ENCODE results near the gene SLC6A11. TPM values are rescaled to one million over a fixed set of nuclear protein-coding genes. Genes with fewer than 3 reads are reported as not detected.

SLC6A11 gene
- total and polyA plus RNA-seq, 2 donors (not counting 1 experiment from before 2014, with no cell fraction given) = not detected

- Mint-ChIP-seq H3K9me3 (ENCODE audit: insufficient read depth) (no peaks in the 10 kb centered on the region), H3K27me3 (peaks cover 40% of the 10 kb centered on the region), H3K4me1 (no peaks in the 10 kb centered on the region), H3K27ac (no peak overlapping the region), H3K4me3 (no peak overlapping the region)
- no peaks in the 10 kb centered on the region for H3K9me3 ChIP-seq (ENCODE audit: control extremely low read depth in 1 of 3, control insufficient read depth in 2 of 3, insufficient read depth in 1 of 3, low read length in 2 of 3)
- no peaks in the 10 kb centered on the region for H4K20me1 ChIP-seq (ENCODE audit: control insufficient read depth, insufficient read depth, low read length, poor library complexity, severe bottlenecking)
- H3K9ac ChIP-seq (ENCODE audit: low read length) = no peak overlapping the region
- H3K79me2 ChIP-seq (ENCODE audit: control insufficient read depth, insufficient read depth, low read length) = no peaks in the 10 kb centered on the region
- H3K4me2 ChIP-seq (replicated peaks; ENCODE audit: low read depth, low read length, poor library complexity, severe bottlenecking) = no peak overlapping the region
- no peak overlapping the region for H3K4me3 ChIP-seq (ENCODE audit: control extremely low read depth in 1 of 5, extremely low read depth in 1 of 5, insufficient read depth in 1 of 5, low read depth in 2 of 5, low read length in 4 of 5)
- CTCF ChIA-PET = no interaction called here
- H2AFZ ChIP-seq (ENCODE audit: insufficient read depth, low read depth, low read length, poor library complexity, severe bottlenecking) = no peak overlapping the region
- TF ChIP-seq CTCF (IDR thresholded peaks at IDR 0.05) (no peak), EZH2 (IDR thresholded peaks at IDR 0.05; ENCODE audit: borderline replicate concordance, insufficient read depth, low read depth, low read length, poor library complexity, severe bottlenecking) (no peak)
- POLR2A ChIA-PET = no interaction called here
- H3K36me3 ChIP-seq (replicated peaks in 1 of 2; ENCODE audit: control extremely low read depth in 1 of 2, control insufficient read depth in 1 of 2, extremely low read depth in 1 of 2, insufficient read depth in 2 of 2, low read length in 1 of 2) = no peaks in the 10 kb centered on the region
- ATAC-seq (ENCODE audit: low read depth) (no peak), DNase-seq (no peak)
- intact Hi-C loops (cut with micrococcal nuclease) = no loop called here
- no peaks in the 10 kb centered on the region for H3K27me3 ChIP-seq (replicated peaks in 1 of 4; ENCODE audit: control extremely low read depth in 1 of 4, control insufficient read depth in 3 of 4, insufficient read depth in 4 of 4, low read length in 3 of 4)
- H3K4me1 ChIP-seq (ENCODE audit: control insufficient read depth in 2 of 2, insufficient read depth in 2 of 2, low read length in 2 of 2) = no peaks in the 10 kb centered on the region
- no peak overlapping the region for H3K27ac ChIP-seq (ENCODE audit: low read length in 2 of 2)
- WGBS (ENCODE audit: insufficient coverage) = no CpG with 5 or more reads among the region's 2 CpGs
These were observed 41.2 kb downstream of the SLC6A11 start for GRCh38 chr3:10857235-10857634.

GRCh38 chr3:10858091-10858490 lies 42.1 kb downstream of the SLC6A11 start:
- no CpG with 5 or more reads among the region's 3 CpGs for WGBS (ENCODE audit: insufficient coverage)
- TF ChIP-seq CTCF (IDR thresholded peaks at IDR 0.05) (no peak), EZH2 (IDR thresholded peaks at IDR 0.05; ENCODE audit: borderline replicate concordance, insufficient read depth, low read depth, low read length, poor library complexity, severe bottlenecking) (no peak)
- Histone ChIP-seq H3K4me2 (replicated peaks; ENCODE audit: low read depth, low read length, poor library complexity, severe bottlenecking) (no peak overlapping the region), H3K9me3 (ENCODE audit: control extremely low read depth in 1 of 3, control insufficient read depth in 2 of 3, insufficient read depth in 1 of 3, low read length in 2 of 3) (no peaks in the 10 kb centered on the region), H4K20me1 (ENCODE audit: control insufficient read depth, insufficient read depth, low read length, poor library complexity, severe bottlenecking) (no peaks in the 10 kb centered on the region), H3K36me3 (replicated peaks in 1 of 2; ENCODE audit: control extremely low read depth in 1 of 2, control insufficient read depth in 1 of 2, extremely low read depth in 1 of 2, insufficient read depth in 2 of 2, low read length in 1 of 2) (no peaks in the 10 kb centered on the region), H3K27ac (ENCODE audit: low read length in 2 of 2) (no peak overlapping the region), H3K27me3 (replicated peaks in 1 of 4; ENCODE audit: control extremely low read depth in 1 of 4, control insufficient read depth in 3 of 4, insufficient read depth in 4 of 4, low read length in 3 of 4) (no peaks in the 10 kb centered on the region), H3K4me1 (ENCODE audit: control insufficient read depth in 2 of 2, insufficient read depth in 2 of 2, low read length in 2 of 2) (no peaks in the 10 kb centered on the region), H3K9ac (ENCODE audit: low read length) (no peak overlapping the region), H3K79me2 (ENCODE audit: control insufficient read depth, insufficient read depth, low read length) (no peaks in the 10 kb centered on the region), H2AFZ (ENCODE audit: insufficient read depth, low read depth, low read length, poor library complexity, severe bottlenecking) (no peak overlapping the region), H3K4me3 (ENCODE audit: control extremely low read depth in 1 of 5, extremely low read depth in 1 of 5, insufficient read depth in 1 of 5, low read depth in 2 of 5, low read length in 4 of 5) (no peak overlapping the region)
- H3K4me1 Mint-ChIP-seq = no peaks in the 10 kb centered on the region
- DNase-seq (no peak), ATAC-seq (ENCODE audit: low read depth) (no peak)
- peaks cover 37% of the 10 kb centered on the region for H3K27me3 Mint-ChIP-seq
- no peaks in the 10 kb centered on the region for H3K9me3 Mint-ChIP-seq (ENCODE audit: insufficient read depth)
- no peak overlapping the region for H3K27ac Mint-ChIP-seq
- ChIA-PET CTCF (no interaction called here), POLR2A (no interaction called here)
- no peak overlapping the region for H3K4me3 Mint-ChIP-seq
- intact Hi-C loops (cut with micrococcal nuclease) = no loop called here

Data from B cell (primary cell).